AG09309 (cell line): Measurements from ENCODE around the gene ST8SIA6.

Source experiments
- DNase-seq: peaks from one replicate; pipeline ENCODE4 v3.0.0-alpha.2; 2010; ENCODE audit warnings: low read depth
- H3K4me3 ChIP-seq: 2 replicates; pipeline ENCODE4 v1.5.1; 2011; ENCODE audit warnings: mild to moderate bottlenecking, low read depth, low read length, moderate library complexity; ENCODE audit not compliant: control insufficient read depth
- CTCF ChIP-seq: IDR thresholded peaks from 2 replicates; pipeline ENCODE4 v1.5.1; 2011; ENCODE audit warnings: mild to moderate bottlenecking, low read depth, low read length, inconsistent platforms; ENCODE audit not compliant: insufficient read depth, control insufficient read depth; ENCODE audit errors: missing control alignments

The ST8SIA6 gene

GRCh38 chr10:17394854-17395253, 59.5 kb downstream of the ST8SIA6 start:
- no peak overlapping the region for H3K4me3 ChIP-seq
- no peak for DNase-seq
- no peak for TF ChIP-seq CTCF

DNA sequence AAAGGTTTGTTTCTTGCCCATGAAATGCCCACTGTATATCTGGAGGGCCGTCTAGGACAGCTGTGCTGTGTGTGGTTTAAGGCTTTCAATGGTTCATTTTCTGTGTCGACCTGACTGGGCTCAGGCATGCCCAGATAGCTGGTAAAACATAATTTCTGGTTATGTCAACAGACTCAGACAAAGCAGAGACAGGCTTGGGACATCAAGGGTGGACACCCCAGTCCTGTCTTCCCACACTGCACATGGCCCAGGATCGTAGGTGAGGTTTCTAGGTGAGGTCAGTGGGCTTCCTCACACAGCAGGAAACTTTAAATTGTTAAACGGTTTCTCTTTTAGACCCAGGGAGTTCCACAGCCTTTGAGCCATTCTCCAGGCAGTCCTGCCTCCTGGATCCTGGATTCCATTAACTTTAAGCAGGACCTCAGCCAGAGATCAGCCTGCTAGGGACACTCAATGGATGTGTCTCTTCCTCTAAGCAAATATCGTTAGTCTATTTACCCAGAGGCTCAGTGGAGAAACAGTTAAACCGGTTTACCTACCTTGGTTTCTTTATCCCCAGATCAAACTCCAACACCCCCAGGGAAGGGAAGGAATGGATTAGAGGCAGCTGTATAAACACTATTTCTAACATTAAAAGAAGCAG, 66.4 kb downstream of the ST8SIA6 start:
- no peak for DNase-seq
- H3K4me3 ChIP-seq: no peak overlapping the region
- TF ChIP-seq CTCF: no peak

GRCh38 chr10:17386616-17387075, 67.7 kb downstream of the ST8SIA6 start:
- no peak overlapping the region for H3K4me3 ChIP-seq
- no peak for TF ChIP-seq CTCF
- DNase-seq: no peak

GRCh38 chr10:17386021-17386420, 68.4 kb downstream of the ST8SIA6 start:
- H3K4me3 ChIP-seq: no peak overlapping the region
- no peak for TF ChIP-seq CTCF
- no peak for DNase-seq

GRCh38 chr10:17385066-17385465, 69.3 kb downstream of the ST8SIA6 start:
- no peak for DNase-seq
- TF ChIP-seq CTCF: no peak
- H3K4me3 ChIP-seq: no peak overlapping the region

GRCh38 chr10:17383801-17384555, 70.4 kb downstream of the ST8SIA6 start:
- H3K4me3 ChIP-seq: no peak overlapping the region
- TF ChIP-seq CTCF: no peak
- no peak for DNase-seq
